ENCODE measurements around the gene ADCY2. TPM values are rescaled to one million over a fixed set of nuclear protein-coding genes. Genes with fewer than 3 reads are reported as not detected.

The ADCY2 gene
- total RNA-seq, 1 donor from 2014 or later, result not detected

DNA sequence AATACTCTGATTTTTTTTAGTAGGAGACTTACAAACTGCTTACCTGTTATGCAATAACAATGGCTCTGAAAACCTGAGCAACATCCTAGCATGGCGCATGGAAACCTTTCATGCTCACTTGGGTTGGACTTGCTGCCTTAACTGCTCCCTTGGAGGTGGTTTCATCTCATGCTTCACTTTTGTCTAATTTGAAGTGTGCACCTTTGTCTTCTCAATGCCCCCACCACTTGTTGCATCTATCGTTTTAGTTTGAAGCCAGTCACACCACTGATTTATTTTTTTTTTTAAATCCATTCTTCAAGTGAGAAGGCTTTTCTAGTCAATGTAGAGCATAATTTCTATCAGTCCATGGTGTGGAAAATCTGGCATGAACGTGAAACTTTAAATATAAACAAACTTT is 391.8 kb downstream of the ADCY2 start:
- no peaks in the 10 kb centered on the region for H3K9me3 Mint-ChIP-seq
- no peak overlapping the region for H3K4me3 Mint-ChIP-seq
- no peak overlapping the region for H3K27ac Mint-ChIP-seq

DNA sequence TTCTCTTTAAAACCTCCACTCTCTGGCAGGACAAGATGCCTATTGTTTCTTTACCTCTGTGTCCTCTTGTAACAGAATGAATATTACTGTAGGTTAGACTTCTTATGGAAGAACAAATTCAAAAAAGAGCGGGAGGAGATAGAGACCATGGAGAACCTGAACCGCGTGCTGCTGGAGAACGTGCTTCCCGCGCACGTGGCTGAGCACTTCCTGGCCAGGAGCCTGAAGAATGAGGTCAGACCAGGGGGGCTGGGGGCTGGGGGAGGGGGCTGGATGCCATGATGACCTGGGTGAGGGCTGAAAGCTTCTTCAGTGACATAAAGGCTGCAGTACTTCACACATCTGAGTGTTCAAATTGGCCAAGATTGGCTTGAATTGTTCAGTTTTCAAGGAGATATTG is 393.6 kb downstream of the ADCY2 start:
- Mint-ChIP-seq H3K27me3 (ENCODE audit: insufficient read depth) (no peaks in the 10 kb centered on the region), H3K36me3 (ENCODE audit: low read depth) (no peaks in the 10 kb centered on the region), H3K4me3 (no peak overlapping the region), H3K27ac (no peak overlapping the region), H3K9me3 (no peaks in the 10 kb centered on the region), H3K4me1 (ENCODE audit: low read depth) (no peaks in the 10 kb centered on the region)
- DNase-seq (ENCODE audit: low spot score), result no peak
- intact Hi-C loops (cut with micrococcal nuclease), result no loop called here

More for the DNA sequence above, 391.8 kb downstream of the ADCY2 start:
- intact Hi-C loops (cut with micrococcal nuclease), result no loop called here
- H3K27me3 Mint-ChIP-seq (ENCODE audit: insufficient read depth), result no peaks in the 10 kb centered on the region
- H3K4me1 Mint-ChIP-seq (ENCODE audit: low read depth), result no peaks in the 10 kb centered on the region
- no peak for DNase-seq (ENCODE audit: low spot score)
- no peaks in the 10 kb centered on the region for H3K36me3 Mint-ChIP-seq (ENCODE audit: low read depth)

- no peaks in the 10 kb centered on the region for H3K27me3 Mint-ChIP-seq (ENCODE audit: insufficient read depth)
- intact Hi-C loops (cut with micrococcal nuclease), result no loop called here
- DNase-seq (ENCODE audit: low spot score), result no peak
- no peak overlapping the region for H3K27ac Mint-ChIP-seq
- no peaks in the 10 kb centered on the region for H3K36me3 Mint-ChIP-seq (ENCODE audit: low read depth)
- no peaks in the 10 kb centered on the region for H3K9me3 Mint-ChIP-seq
- H3K4me3 Mint-ChIP-seq, result no peak overlapping the region
- H3K4me1 Mint-ChIP-seq (ENCODE audit: low read depth), result no peaks in the 10 kb centered on the region
Observed at GRCh38 chr5:7793895-7794294, 398.0 kb downstream of the ADCY2 start.

- Mint-ChIP-seq H3K27me3 (ENCODE audit: insufficient read depth) (no peaks in the 10 kb centered on the region), H3K4me1 (ENCODE audit: low read depth) (no peaks in the 10 kb centered on the region), H3K9me3 (no peaks in the 10 kb centered on the region), H3K4me3 (no peak overlapping the region), H3K36me3 (ENCODE audit: low read depth) (no peaks in the 10 kb centered on the region), H3K27ac (no peak overlapping the region)
- intact Hi-C loops (cut with micrococcal nuclease), result no loop called here
- DNase-seq (ENCODE audit: low spot score), result no peak
Observed at GRCh38 chr5:7794311-7794710, 398.4 kb downstream of the ADCY2 start.

- intact Hi-C loops (cut with micrococcal nuclease), result no loop called here
- H3K4me3 Mint-ChIP-seq, result no peak overlapping the region
Observed at GRCh38 chr5:7794823-7795222, 398.9 kb downstream of the ADCY2 start.

GRCh38 chr5:7795306-7795705 is 399.4 kb downstream of the ADCY2 start:
- H3K27me3 Mint-ChIP-seq (ENCODE audit: insufficient read depth), result no peaks in the 10 kb centered on the region
- H3K9me3 Mint-ChIP-seq, result no peaks in the 10 kb centered on the region
- no peak for DNase-seq (ENCODE audit: low spot score)
- no peak overlapping the region for H3K27ac Mint-ChIP-seq
- intact Hi-C loops (cut with micrococcal nuclease), result no loop called here
- no peaks in the 10 kb centered on the region for H3K4me1 Mint-ChIP-seq (ENCODE audit: low read depth)
- no peak overlapping the region for H3K4me3 Mint-ChIP-seq
- H3K36me3 Mint-ChIP-seq (ENCODE audit: low read depth), result no peaks in the 10 kb centered on the region

More at GRCh38 chr5:7794823-7795222, 398.9 kb downstream of the ADCY2 start:
- no peak overlapping the region for H3K27ac Mint-ChIP-seq
- no peak for DNase-seq (ENCODE audit: low spot score)
- no peaks in the 10 kb centered on the region for H3K27me3 Mint-ChIP-seq (ENCODE audit: insufficient read depth)
- no peaks in the 10 kb centered on the region for H3K36me3 Mint-ChIP-seq (ENCODE audit: low read depth)
- no peaks in the 10 kb centered on the region for H3K4me1 Mint-ChIP-seq (ENCODE audit: low read depth)
- no peaks in the 10 kb centered on the region for H3K9me3 Mint-ChIP-seq

GRCh38 chr5:7801891-7802614 is 406.1 kb downstream of the ADCY2 start:
- H3K4me3 Mint-ChIP-seq, result no peak overlapping the region
- no peak for DNase-seq (ENCODE audit: low spot score)
- H3K27me3 Mint-ChIP-seq (ENCODE audit: insufficient read depth), result peaks cover 1% of the 10 kb centered on the region
- H3K4me1 Mint-ChIP-seq (ENCODE audit: low read depth), result no peaks in the 10 kb centered on the region
- no peak overlapping the region for H3K27ac Mint-ChIP-seq
- H3K36me3 Mint-ChIP-seq (ENCODE audit: low read depth), result no peaks in the 10 kb centered on the region
- H3K9me3 Mint-ChIP-seq, result no peaks in the 10 kb centered on the region
- intact Hi-C loops (cut with micrococcal nuclease), result no loop called here

GRCh38 chr5:7802855-7803254 is 406.9 kb downstream of the ADCY2 start:
- H3K27ac Mint-ChIP-seq, result no peak overlapping the region
- intact Hi-C loops (cut with micrococcal nuclease), result no loop called here
- peaks cover 7% of the 10 kb centered on the region for H3K27me3 Mint-ChIP-seq (ENCODE audit: insufficient read depth)
- H3K4me3 Mint-ChIP-seq, result no peak overlapping the region
- H3K9me3 Mint-ChIP-seq, result no peaks in the 10 kb centered on the region
- H3K4me1 Mint-ChIP-seq (ENCODE audit: low read depth), result no peaks in the 10 kb centered on the region
- H3K36me3 Mint-ChIP-seq (ENCODE audit: low read depth), result no peaks in the 10 kb centered on the region
- DNase-seq (ENCODE audit: low spot score), result no peak

DNA sequence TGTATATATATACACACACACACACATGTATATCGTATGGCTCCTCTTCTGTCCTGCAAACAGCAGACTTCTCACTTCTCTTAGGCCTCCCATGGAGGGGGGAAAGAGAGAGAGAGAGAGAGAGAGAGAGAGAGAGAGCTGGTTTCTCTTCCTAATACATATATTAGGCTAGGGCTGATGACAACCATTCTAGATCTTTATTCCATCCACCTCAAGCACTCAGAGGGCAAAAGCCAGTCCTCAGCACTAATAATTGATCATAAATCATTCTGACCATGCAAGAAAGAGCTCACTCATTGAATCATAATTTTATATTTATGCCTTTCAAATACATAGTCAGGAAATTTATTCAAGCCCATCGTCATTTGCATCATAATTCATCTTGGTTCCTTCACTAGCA is 408.0 kb downstream of the ADCY2 start:
- H3K27ac Mint-ChIP-seq, result no peak overlapping the region
- peaks cover 10% of the 10 kb centered on the region for H3K27me3 Mint-ChIP-seq (ENCODE audit: insufficient read depth)
- H3K36me3 Mint-ChIP-seq (ENCODE audit: low read depth), result no peaks in the 10 kb centered on the region
- no peak for DNase-seq (ENCODE audit: low spot score)
- no peaks in the 10 kb centered on the region for H3K4me1 Mint-ChIP-seq (ENCODE audit: low read depth)
- H3K4me3 Mint-ChIP-seq, result no peak overlapping the region
- H3K9me3 Mint-ChIP-seq, result no peaks in the 10 kb centered on the region
- intact Hi-C loops (cut with micrococcal nuclease), result no loop called here

DNA sequence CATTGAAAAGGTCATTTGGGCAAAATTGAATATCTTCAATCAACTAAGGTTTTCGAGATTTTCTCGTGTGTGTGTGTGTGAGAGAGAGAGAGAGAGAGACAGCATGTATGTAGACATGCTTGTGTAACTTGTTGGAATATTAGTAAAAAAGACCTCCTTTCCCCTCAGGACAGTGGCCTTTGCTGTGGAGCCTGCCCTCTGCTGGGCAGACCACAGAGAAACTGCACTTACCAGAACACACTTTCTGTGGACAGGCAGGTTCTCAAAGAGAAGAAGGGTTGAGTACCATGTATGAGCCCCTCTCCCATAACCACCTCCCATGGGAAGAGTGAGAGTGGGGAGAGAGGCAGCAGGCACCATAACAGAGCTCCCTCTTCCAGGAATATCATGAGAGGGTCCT is 409.4 kb downstream of the ADCY2 start:
- intact Hi-C loops (cut with micrococcal nuclease), result no loop called here
- peaks cover 10% of the 10 kb centered on the region for H3K27me3 Mint-ChIP-seq (ENCODE audit: insufficient read depth)
- no peaks in the 10 kb centered on the region for H3K36me3 Mint-ChIP-seq (ENCODE audit: low read depth)

DNA sequence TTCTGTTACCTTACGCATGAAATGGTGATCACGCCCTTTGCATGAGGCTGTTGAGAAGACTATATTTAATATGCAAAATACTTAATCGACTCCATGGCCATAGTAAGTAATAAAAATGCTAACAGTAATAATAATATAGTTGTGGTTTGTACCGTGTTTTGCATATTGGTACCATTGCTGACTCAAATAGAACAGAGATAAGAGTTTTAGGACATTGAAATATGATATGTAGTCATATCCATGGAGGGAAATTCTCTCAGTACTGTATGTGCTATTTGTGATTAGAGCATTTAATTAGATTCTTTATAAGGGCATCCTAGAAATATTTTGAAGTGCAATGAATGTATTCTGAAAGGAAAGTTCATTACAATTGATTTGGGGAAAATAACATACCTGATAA is 413.1 kb downstream of the ADCY2 start:
- H3K9me3 Mint-ChIP-seq, result no peaks in the 10 kb centered on the region
- H3K27me3 Mint-ChIP-seq (ENCODE audit: insufficient read depth), result peaks cover 11% of the 10 kb centered on the region
- intact Hi-C loops (cut with micrococcal nuclease), result no loop called here

More for the DNA sequence above, 409.4 kb downstream of the ADCY2 start:
- Mint-ChIP-seq H3K27ac (no peak overlapping the region), H3K9me3 (no peaks in the 10 kb centered on the region), H3K4me1 (ENCODE audit: low read depth) (no peaks in the 10 kb centered on the region), H3K4me3 (no peak overlapping the region)
- no peak for DNase-seq (ENCODE audit: low spot score)

GRCh38 chr5:7811715-7812114 is 415.8 kb downstream of the ADCY2 start:
- Mint-ChIP-seq H3K4me3 (no peak overlapping the region), H3K27me3 (ENCODE audit: insufficient read depth) (peaks cover 17% of the 10 kb centered on the region), H3K36me3 (ENCODE audit: low read depth) (no peaks in the 10 kb centered on the region), H3K4me1 (ENCODE audit: low read depth) (peaks cover 7% of the 10 kb centered on the region), H3K27ac (no peak overlapping the region), H3K9me3 (no peaks in the 10 kb centered on the region)
- intact Hi-C loops (cut with micrococcal nuclease), result no loop called here
- no peak for DNase-seq (ENCODE audit: low spot score)

More for the DNA sequence above, 413.1 kb downstream of the ADCY2 start:
- Mint-ChIP-seq H3K4me3 (no peak overlapping the region), H3K27ac (no peak overlapping the region), H3K36me3 (ENCODE audit: low read depth) (no peaks in the 10 kb centered on the region), H3K4me1 (ENCODE audit: low read depth) (peaks cover 7% of the 10 kb centered on the region)
- no peak for DNase-seq (ENCODE audit: low spot score)

DNA sequence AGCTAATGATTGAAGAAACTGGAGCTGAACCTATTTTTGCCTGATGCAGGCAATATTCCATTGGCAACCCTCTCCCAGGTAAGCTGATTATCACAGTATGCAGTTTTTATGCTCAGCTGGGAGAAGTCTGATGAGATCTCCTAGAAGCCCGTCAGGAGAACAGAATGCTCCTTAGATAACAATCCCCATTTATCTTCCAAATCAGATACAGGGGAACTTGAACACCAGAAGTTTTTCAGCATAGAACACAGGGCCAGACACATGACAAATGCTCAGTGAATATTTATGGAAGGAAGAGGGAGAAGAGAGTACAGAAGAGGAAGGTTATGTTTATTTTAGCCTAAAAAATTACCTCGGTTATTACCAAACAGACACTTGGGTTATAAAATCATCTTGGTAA is 417.1 kb downstream of the ADCY2 start:
- no peak for DNase-seq (ENCODE audit: low spot score)
- intact Hi-C loops (cut with micrococcal nuclease), result no loop called here
- H3K9me3 Mint-ChIP-seq, result no peaks in the 10 kb centered on the region
- no peaks in the 10 kb centered on the region for H3K36me3 Mint-ChIP-seq (ENCODE audit: low read depth)
- H3K27ac Mint-ChIP-seq, result no peak overlapping the region
- H3K4me1 Mint-ChIP-seq (ENCODE audit: low read depth), result peaks cover 7% of the 10 kb centered on the region
- peaks cover 15% of the 10 kb centered on the region for H3K27me3 Mint-ChIP-seq (ENCODE audit: insufficient read depth)
- H3K4me3 Mint-ChIP-seq, result no peak overlapping the region

GRCh38 chr5:7813576-7813975 is 417.6 kb downstream of the ADCY2 start:
- intact Hi-C loops (cut with micrococcal nuclease), result no loop called here
- no peak for DNase-seq (ENCODE audit: low spot score)
- H3K27me3 Mint-ChIP-seq (ENCODE audit: insufficient read depth), result peaks cover 12% of the 10 kb centered on the region
- no peak overlapping the region for H3K27ac Mint-ChIP-seq
- H3K4me1 Mint-ChIP-seq (ENCODE audit: low read depth), result peaks cover 7% of the 10 kb centered on the region
- no peak overlapping the region for H3K4me3 Mint-ChIP-seq
- no peaks in the 10 kb centered on the region for H3K36me3 Mint-ChIP-seq (ENCODE audit: low read depth)
- no peaks in the 10 kb centered on the region for H3K9me3 Mint-ChIP-seq
